Stimulated activated CD4-positive, alpha-beta T cell treated with anti-CD3 and anti-CD28 coated beads, TNF-alpha, amount 100 ng/mL, for 1 hour (primary cell): ENCODE data around the gene EEF1AKMT2.

ENCODE experiments used
- DNase-seq, 3 donors: peaks; one replicate each; pipeline ENCODE4 v3.0.0-alpha.2; 2020; ENCODE audit warnings: low read depth in 3 of 3, low spot score in 1 of 3

Gene EEF1AKMT2

GRCh38 chr10:124723826-124724225 lies 67.9 kb downstream of the EEF1AKMT2 start:
- DNase-seq: no peak

- no peak for DNase-seq
Observed at GRCh38 chr10:124722798-124723783, 68.6 kb downstream of the EEF1AKMT2 start.

- no peak for DNase-seq
Observed at GRCh38 chr10:124721330-124722045, 70.2 kb downstream of the EEF1AKMT2 start.

GRCh38 chr10:124719213-124719851 lies 72.4 kb downstream of the EEF1AKMT2 start:
- peak in 2 of 3 donors; percentile 44 to 46 for DNase-seq

- peak; percentile 51 to 68 (median 62) for DNase-seq
Observed at GRCh38 chr10:124717911-124718741, 73.6 kb downstream of the EEF1AKMT2 start.

GRCh38 chr10:124717041-124717757 lies 74.5 kb downstream of the EEF1AKMT2 start:
- no peak for DNase-seq

GRCh38 chr10:124716369-124716768 lies 75.3 kb downstream of the EEF1AKMT2 start:
- DNase-seq: no peak

GRCh38 chr10:124715439-124715838 lies 76.2 kb downstream of the EEF1AKMT2 start:
- DNase-seq: no peak

GRCh38 chr10:124713679-124714255 lies 77.9 kb downstream of the EEF1AKMT2 start:
- no peak for DNase-seq

GRCh38 chr10:124712704-124713407 lies 78.8 kb downstream of the EEF1AKMT2 start:
- DNase-seq: no peak

GRCh38 chr10:124711145-124711544 lies 80.5 kb downstream of the EEF1AKMT2 start:
- no peak for DNase-seq

GRCh38 chr10:124710266-124710881 lies 81.3 kb downstream of the EEF1AKMT2 start:
- no peak for DNase-seq

- no peak for DNase-seq
Observed at GRCh38 chr10:124709861-124710260, 81.8 kb downstream of the EEF1AKMT2 start.

- no peak for DNase-seq
Observed at GRCh38 chr10:124708922-124709520, 82.7 kb downstream of the EEF1AKMT2 start.

GRCh38 chr10:124708246-124708779 lies 83.4 kb downstream of the EEF1AKMT2 start:
- DNase-seq: no peak
